HT1080 (cell line): Measurements from ENCODE around the gene PGAP2. TPM values are rescaled to one million over a fixed set of nuclear protein-coding genes. Genes with fewer than 3 reads are reported as not detected.
"Not testable (repeated sequence)": the region's sequence is repeated elsewhere in the genome, so short reads cannot be mapped to it uniquely, and the experiment has no call there.

ENCODE experiments used
- DNase-seq: peaks from one replicate; pipeline ENCODE4 v3.0.0-alpha.2; 2015; ENCODE audit warnings: low read depth
- total RNA-seq: library from RNA; depleted of rRNA; stranded (reverse); fragments of >200 nt; shearing (Covaris generic); gene quantifications from 2 replicates; pipeline ENCODE4 v1.2.3, GENCODE V29; 2014

Gene PGAP2
- total RNA-seq, 1 experiment from 2014 or later, result 12.0 TPM

GRCh38 chr11:3803726-3804495 lies 4.4 kb upstream of the PGAP2 start:
- peak; percentile 90 for DNase-seq

- peak; percentile 61 for DNase-seq
Measured at GRCh38 chr11:3808861-3809623, 682 bp downstream of the PGAP2 start.

GRCh38 chr11:3809624-3809928 lies 1.2 kb downstream of the PGAP2 start:
- DNase-seq, result no peak

DNA sequence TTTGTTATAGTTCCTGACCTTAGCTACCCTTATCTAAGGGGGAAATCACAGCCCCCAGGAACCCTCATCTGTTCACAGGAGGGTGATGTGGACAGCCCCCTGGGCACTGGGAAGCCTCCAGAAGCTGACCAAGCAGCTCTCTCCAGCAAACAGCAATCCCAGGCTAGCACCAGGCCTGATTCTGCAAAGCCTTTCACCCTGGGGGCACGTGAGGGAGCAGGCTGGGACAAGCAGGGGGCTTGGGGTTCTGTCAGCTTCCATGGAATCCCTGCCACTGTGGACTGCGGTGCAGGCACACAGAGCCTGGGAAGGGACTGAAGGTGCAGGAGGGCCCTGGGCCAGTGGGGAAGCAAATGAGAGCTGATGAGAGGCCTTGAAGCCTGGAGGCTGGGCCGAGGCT lies 2.1 kb downstream of the PGAP2 start:
- no peak for DNase-seq

DNA sequence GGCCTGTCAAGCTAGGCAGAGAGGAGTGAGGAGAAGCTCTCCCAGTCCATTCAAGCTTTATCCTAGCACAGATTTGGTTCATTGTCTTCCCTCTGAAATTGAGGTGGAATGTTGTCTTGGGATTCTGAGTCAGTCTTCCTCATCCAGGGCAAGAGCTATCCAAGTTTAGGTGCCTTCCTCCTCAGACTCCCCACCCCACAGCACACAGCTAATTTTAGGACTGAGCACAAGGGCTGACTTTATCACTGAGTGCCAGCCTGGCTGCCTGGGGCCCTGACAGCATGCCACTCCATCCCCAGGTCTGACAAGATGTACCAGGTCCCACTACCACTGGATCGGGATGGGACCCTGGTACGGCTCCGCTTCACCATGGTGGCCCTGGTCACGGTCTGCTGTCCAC lies 2.6 kb downstream of the PGAP2 start:
- DNase-seq, result no peak

DNA sequence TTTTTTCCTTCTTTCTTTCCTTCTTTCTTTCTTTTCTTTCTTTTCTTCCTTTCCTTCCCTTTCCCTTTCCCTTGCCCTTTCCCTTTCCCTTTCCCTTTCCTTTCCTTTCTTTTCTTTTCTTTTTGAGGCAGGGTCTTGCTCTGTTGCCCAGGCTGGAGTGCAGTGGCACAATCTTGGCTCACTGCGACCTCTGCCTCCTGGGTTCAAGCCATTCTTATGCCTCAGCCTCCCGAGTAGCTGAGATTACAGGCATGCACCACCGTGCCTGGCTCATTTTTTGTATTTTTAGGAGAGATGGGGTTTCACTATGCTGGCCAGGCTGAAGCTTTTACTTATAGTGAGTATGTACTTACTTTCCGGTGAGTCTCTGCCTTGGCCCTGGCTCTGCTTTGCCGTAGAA lies 6.5 kb downstream of the PGAP2 start:
- DNase-seq, result not testable (repeated sequence)

GRCh38 chr11:3815845-3816244 lies 7.5 kb downstream of the PGAP2 start:
- DNase-seq, result no peak

DNA sequence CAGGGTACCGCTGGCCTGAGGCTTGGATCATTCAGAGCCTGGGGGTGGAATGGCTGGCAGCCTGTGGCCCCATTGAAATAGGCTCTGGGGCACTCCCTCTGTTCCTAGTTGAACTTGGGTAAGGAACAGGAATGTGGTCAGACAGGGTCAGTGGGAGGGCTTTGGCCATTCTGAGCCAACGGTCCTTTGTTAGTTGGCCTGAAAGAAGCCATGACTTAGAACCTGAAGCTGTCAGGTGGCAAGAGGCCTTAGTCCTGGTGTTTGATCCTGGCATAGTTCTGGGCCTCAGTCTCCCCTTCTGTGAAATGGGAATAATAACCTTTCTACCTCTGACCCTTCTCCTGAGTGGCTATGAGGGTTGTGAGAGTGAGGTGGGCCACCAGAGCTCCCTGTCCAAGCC lies 8.3 kb downstream of the PGAP2 start:
- DNase-seq, result no peak

DNA sequence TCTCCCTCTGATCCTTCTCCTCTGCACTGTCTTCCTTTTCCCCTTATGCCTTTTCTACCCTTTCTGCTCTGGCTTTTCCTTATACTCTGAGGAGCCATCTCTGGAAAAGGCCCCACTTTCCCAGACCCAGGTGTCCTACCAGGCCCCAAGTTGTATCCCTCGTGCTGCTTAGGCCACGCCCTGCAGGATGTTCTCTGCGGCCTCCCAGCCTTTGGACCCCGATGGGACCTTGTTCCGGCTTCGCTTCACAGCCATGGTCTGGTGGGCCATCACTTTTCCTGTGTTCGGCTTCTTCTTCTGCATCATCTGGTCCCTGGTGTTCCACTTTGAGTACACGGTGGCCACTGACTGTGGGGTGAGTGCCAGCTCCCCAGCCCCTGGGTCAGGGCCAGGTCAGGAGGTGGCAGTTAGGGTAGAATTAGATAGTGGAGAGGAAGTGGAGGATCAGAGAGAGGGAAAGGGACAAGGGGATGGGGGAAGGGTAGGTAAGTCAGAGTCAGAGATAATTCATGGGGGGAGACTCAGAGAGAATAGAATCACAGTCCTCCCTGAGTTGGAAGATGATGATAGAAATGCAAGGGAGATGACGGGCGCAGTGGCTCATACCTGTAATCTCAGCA lies 8.9 kb downstream of the PGAP2 start:
- no peak for DNase-seq

DNA sequence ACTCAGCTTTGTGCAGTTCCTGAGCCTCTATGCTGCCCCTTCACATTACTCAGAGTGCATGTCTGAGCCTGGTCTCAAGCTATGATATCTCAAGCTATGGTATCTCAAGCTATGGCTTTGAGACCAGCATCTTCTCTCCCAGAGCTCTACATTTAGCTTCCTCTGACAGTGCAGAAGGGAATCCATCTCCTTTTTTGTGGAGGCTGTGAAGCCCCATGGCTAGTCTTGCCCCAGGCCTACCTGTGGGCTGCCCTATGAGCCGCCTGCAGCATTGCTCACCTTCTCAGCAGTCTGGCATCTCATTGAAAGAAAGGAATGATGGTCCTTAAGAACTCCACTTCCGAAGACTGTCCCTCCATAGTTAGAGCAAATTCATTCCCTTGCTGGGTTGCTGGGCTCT lies 12.6 kb downstream of the PGAP2 start:
- no peak for DNase-seq

GRCh38 chr11:3822312-3822711 lies 14.0 kb downstream of the PGAP2 start:
- no peak for DNase-seq

- DNase-seq, result peak; percentile 74
Measured at GRCh38 chr11:3823303-3823702, 14.9 kb downstream of the PGAP2 start.

DNA sequence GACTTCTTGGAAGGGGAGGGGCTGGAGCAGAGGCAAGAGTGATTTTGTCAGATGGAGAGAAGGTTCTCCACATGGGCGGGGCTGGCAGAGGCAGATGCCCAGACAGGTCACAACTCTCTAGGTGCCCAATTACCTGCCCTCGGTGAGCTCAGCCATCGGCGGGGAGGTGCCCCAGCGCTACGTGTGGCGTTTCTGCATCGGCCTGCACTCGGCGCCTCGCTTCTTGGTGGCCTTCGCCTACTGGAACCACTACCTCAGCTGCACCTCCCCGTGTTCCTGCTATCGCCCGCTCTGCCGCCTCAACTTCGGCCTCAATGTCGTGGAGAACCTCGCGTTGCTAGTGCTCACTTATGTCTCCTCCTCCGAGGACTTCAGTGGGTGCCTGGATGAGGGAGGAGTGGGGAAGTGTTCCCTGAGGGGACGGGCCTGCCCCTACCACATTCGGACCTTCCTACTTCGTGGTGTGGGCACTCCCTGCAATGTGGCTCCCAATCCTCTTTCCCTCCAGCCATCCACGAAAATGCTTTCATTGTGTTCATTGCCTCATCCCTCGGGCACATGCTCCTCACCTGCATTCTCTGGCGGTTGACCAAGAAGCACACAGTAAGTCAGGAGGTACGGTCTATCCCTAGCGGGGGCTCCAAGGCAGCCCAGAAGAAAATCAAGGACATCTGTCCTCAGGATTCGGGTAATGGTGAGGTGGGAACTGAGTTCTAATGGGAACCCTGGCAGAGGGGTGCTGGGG lies 15.6 kb downstream of the PGAP2 start:
- DNase-seq, result no peak

DNA sequence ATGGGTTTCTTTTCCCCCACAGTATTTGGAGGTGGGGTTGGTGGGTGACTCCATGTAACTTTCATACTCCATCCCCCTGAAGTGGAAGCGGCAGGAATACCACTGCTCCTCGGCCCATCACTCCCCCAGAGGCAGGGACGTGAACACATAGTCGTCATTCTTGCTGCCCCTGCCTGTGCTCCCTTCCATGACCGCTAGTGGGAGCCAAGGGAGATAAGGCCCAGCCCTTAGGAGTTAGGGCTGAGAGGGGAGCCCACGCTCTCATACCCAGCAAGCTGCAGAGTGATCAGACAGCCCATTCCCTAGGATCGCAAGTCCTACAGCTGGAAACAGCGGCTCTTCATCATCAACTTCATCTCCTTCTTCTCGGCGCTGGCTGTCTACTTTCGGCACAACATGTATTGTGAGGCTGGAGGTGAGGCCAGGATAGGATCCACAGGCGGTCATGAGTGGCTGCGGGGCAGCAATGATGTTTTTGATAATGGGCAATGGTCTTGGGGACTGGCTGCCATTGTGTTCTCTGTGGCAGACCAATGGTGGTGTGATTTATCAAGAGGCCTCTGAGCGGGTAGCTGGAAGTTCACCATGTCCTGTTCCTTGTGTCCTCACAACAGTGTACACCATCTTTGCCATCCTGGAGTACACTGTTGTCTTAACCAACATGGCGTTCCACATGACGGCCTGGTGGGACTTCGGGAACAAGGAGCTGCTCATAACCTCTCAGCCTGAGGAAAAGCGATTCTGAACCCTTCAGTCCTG lies 16.5 kb downstream of the PGAP2 start:
- peak; percentile 46 for DNase-seq

DNA sequence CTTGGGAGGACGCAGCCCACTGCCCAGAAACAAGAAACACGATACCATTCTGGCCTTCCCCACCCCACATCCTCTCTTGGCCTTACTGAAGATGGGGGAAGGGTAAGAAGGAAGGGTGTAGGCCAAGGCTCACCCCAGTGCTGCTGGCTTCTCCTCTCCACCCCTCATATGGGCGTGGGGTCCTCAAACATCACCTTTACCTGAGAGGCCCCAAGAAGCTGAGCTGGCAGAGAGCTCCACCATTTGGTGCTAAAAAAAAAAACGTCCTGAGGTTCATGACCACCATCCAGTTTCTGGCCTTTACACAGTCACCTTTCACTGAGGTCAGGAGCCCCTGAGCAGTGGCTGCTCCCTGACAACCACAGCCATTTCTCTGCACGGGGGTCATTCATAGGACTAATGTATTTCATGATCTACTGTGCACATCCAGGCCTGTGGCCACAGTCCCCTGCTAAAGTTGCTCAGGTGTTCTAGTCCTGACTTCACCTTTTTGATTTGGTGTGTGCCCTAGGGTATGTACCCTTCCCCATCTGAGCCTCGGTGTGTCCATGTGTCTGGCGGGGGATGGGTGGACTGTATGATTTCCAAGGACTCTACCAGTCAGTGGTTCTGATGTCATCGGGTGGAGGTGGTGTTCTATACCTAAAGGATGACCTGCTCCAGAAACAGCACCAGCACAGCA lies 17.3 kb downstream of the PGAP2 start:
- no peak for DNase-seq

GRCh38 chr11:3826721-3827120 lies 18.4 kb downstream of the PGAP2 start:
- no peak for DNase-seq

DNA sequence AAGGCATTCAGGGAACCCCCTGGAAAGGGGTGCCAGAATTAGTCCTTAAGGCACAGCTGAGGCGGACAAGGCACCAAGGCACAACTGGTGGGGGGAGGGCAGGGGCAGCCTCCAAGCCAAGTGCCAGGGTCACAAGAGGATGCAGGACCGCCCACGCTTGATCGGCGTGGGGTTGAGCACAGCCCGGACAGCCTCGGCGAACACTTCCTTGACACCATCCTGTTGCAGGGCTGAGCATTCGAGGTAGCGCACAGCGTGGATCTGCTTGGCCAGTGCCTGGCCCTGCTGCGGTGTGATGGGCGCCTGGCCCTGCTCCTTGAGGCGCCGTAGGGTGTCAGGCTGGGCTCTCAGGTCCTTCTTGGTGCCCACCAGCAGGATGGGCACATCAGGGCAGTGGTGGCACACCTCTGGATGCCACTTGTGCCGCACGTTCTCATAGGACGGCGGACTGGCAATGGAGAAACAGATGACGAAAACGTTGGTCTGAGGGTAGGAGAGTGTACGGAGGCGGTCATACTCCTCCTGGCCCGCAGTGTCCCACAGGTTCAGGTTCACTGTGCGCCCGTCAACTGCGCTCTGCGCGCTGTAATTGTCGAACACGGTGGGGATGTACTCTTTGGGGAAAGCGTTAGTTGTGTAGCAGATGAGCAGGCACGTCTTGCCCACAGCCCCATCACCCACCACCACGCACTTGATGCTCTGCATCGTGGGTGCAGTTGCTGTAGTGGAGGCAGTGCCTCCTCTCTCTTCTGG lies 19.2 kb downstream of the PGAP2 start:
- DNase-seq, result no peak

DNA sequence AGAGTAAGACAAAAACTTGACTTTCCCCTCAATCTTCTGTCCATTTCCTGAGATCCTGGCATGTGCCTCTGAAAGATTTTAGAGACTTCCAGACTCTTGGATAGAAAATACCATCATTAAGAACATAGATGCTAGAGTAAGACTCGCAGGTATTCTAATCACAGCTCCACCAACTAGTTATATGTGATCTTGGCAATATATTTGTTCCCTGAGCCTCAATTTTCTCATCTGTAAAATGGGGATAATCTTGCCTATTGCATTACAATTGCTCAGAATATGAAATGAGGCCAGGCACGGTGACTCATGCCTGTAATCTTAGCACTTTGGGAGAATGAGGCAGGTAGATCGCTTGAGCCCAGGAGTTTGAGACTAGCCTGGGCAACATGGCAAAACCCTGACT lies 21.7 kb downstream of the PGAP2 start:
- no peak for DNase-seq

DNA sequence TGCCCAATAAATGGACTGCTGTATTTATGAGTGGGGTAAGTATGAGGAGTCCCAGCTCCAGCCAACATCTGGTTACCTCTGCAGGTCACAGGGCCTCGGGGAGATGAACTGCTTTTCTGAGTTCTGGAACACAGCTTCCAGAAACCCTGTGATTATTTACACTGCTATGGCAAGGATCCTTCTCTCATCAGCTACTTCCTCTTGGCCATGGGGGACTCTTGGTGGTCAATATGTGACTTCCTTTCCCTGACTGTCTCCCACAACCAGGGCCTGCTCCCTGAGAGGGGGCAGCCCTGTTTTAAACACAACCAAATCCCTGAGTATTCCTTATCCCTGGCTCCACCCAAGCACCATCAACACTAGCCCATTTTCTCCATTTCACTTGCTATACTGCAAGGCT lies 22.4 kb downstream of the PGAP2 start:
- no peak for DNase-seq
